C4-2B (cell line): ENCODE results near the gene BCL2L1.

Source experiments
- H3K27ac ChIP-seq: fragments of 450-650 bp; 2 replicates; pipeline ENCODE4 v1.5.1; 2017
- ZFX ChIP-seq: fragments of 450-650 bp; IDR thresholded peaks from 2 replicates; pipeline ENCODE4 v1.6.1; 2017
- TF ChIP-seq, protein P1 (sequence below): fragments of 450-650 bp; conservative IDR thresholded peaks from 2 replicates; pipeline ENCODE4 v1.5.1; 2017; ENCODE audit warnings: mild to moderate bottlenecking

The BCL2L1 gene

GRCh38 chr20:31693402-31693801 lies 29.3 kb downstream of the BCL2L1 start:
- H3K27ac ChIP-seq = no peak overlapping the region
- no peak for TF ChIP-seq ZFX
- TF ChIP-seq, protein P1, sequence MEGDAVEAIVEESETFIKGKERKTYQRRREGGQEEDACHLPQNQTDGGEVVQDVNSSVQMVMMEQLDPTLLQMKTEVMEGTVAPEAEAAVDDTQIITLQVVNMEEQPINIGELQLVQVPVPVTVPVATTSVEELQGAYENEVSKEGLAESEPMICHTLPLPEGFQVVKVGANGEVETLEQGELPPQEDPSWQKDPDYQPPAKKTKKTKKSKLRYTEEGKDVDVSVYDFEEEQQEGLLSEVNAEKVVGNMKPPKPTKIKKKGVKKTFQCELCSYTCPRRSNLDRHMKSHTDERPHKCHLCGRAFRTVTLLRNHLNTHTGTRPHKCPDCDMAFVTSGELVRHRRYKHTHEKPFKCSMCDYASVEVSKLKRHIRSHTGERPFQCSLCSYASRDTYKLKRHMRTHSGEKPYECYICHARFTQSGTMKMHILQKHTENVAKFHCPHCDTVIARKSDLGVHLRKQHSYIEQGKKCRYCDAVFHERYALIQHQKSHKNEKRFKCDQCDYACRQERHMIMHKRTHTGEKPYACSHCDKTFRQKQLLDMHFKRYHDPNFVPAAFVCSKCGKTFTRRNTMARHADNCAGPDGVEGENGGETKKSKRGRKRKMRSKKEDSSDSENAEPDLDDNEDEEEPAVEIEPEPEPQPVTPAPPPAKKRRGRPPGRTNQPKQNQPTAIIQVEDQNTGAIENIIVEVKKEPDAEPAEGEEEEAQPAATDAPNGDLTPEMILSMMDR = no peak

DNA sequence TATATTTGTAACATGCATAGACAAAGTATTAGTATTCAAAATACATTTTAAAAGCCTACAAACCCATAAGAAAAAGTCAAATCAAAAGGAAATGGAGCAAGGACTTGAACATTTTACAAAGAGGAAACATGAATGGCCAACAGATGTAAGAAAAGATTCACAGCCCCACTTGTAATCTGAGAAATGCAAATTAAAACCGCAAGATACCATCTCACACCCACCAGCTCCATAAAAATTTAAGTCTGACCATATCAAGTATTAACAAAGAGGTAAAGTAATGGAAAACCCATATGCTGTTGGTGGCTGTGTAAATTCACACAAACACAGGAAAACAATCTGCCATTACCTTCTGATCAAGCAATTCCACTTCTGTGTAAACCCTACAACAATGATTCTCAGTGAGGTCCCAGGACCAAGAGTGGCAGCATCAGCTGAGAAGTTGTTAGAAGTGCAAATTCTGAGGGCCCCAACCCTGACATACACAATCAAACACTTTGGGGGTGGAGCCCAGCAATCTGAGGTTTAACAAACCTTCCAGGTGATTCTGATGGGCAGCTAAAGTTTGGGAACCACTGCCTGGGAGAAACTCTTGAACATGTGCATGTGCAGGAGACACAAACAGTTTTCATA lies 30.9 kb downstream of the BCL2L1 start:
- H3K27ac ChIP-seq = no peak overlapping the region

GRCh38 chr20:31690124-31690666 lies 32.5 kb downstream of the BCL2L1 start:
- no peak overlapping the region for H3K27ac ChIP-seq
- no peak for TF ChIP-seq ZFX
- TF ChIP-seq, protein P1 = no peak

More for the DNA sequence above, 30.9 kb downstream of the BCL2L1 start:
- TF ChIP-seq, protein P1 = no peak
- no peak for TF ChIP-seq ZFX

DNA sequence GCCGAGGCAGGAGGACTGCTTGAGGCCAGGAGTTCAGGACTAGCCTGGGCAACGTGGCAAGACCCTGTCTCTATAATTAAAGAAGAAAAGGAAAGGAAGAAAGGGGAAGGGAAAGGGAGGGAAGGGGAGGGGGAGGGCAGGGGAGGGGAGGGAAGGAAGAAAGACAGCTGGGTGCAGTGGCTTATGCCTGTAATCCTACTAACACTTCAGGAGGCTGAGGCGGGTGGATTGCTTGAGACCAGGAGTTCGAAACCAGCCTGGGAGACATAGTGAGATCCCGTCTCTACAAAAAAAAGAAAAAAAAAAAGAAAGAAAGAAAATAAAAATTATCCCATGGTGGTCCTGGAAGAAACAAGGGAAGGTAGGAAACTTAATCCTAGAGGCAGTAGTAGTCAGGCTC lies 33.5 kb downstream of the BCL2L1 start:
- TF ChIP-seq, protein P1 = no peak
- TF ChIP-seq ZFX = no peak
- H3K27ac ChIP-seq = no peak overlapping the region

DNA sequence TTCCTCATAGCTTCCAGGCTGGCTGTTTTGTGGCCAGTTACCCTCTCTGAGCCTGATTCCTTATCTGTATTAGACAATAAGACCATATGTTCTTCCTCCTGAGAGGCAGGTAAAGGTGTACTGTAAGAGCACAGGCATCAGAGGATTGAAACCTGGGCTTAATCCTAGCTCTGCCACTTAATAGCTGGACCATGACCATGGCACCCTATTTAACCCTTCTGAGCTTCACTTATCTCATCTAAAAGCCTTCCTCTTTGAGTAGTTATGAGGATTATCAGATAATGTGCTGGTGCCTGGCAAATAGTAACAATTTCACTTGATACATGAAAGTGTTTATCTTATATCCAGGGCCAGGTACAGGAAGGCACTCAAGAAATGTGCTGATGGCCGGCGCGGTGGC lies 34.9 kb downstream of the BCL2L1 start:
- TF ChIP-seq, protein P1 = no peak
- TF ChIP-seq ZFX = no peak
- no peak overlapping the region for H3K27ac ChIP-seq

DNA sequence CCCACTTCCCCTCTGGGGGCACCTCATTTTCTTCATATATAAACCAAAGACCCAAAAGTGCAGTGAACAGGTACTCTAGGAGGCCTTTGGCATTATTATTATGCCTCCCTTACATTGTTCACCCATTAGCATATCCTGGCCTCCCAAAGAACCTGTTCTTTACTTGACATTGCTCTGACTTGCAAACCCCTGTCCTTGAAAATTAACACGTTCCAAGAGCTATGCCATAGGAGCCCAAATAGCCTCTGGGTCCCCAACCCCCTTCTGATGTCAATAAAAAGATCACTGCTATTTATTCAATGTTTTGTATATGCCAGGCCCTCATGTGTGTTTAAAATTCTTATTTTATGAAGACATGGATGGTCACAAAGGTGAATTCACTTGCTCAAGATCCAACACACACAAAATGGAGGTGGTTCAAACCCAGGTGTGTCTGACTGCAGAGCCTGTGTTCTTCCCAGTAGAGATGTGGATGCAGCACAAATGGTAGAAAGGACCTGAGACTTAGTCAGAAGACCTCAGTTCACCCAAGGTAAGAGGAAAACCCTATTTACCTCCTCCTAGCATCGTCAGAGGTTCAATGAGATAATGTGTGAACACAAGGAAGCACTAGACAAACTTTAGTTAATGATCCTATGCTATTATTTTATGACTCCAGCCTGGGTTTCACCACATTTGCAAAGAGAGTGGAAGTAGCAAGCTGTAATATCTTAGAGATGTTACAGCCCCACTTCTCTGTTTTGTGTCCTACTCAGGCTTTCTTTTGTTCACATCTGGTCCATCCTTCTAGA lies 36.6 kb downstream of the BCL2L1 start:
- no peak overlapping the region for H3K27ac ChIP-seq
- TF ChIP-seq ZFX = no peak
- TF ChIP-seq, protein P1 = no peak
